GM12801 (cell line): Measurements from ENCODE around the gene BRD4.

Experiments used
- CTCF ChIP-seq: IDR thresholded peaks from one replicate; pipeline ENCODE4 v1.5.1; 2011; ENCODE audit warnings: control low read depth; ENCODE audit not compliant: insufficient read length; ENCODE audit errors: extremely low read depth

Gene BRD4

GRCh38 chr19:15191982-15192381, 140.4 kb downstream of the BRD4 start:
- no peak for TF ChIP-seq CTCF

GRCh38 chr19:15191514-15191913, 140.8 kb downstream of the BRD4 start:
- no peak for TF ChIP-seq CTCF

- TF ChIP-seq CTCF: no peak
Measured at GRCh38 chr19:15188851-15189250, 143.5 kb downstream of the BRD4 start.

- TF ChIP-seq CTCF: no peak
Measured at GRCh38 chr19:15187026-15188007, 145.0 kb downstream of the BRD4 start.
